GM19468 (cell line): ENCODE measurements around the gene IL22RA2.
A peak's percentile ranks its signal among the peaks of the same experiment; 100 is the strongest.
"Not testable (repeated sequence)": the region's sequence is repeated elsewhere in the genome, so short reads cannot be mapped to it uniquely, and the experiment has no call there.

ENCODE experiments used
- ATAC-seq: cut with Tn5 transposase; IDR thresholded peaks from one replicate; pipeline ENCODE4 v1.9.1; 2021; ENCODE audit warnings: mild to moderate bottlenecking, moderate library complexity, moderate number of reproducible peaks; ENCODE audit not compliant: unreplicated experiment; ENCODE audit errors: extremely low read depth

The IL22RA2 gene

DNA sequence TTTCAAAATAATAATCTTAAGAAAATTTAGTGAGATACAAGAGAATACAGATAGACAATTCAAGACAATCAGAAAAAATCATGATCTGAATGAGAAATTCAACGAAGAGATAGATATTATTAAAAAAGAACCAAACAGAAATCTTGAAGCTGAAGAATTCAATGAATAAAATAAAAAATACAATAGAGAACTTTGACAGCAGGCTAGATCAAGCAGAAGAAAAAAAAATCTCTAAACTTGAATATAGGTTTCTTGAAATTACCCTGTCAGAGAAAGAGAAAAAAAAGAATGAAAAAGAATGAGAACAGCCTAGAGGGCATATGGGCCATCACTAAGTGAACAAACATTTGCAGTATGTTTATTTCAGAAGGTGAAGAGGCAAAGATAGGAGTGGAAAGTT lies 39.0 kb downstream of the IL22RA2 start:
- ATAC-seq = no peak

DNA sequence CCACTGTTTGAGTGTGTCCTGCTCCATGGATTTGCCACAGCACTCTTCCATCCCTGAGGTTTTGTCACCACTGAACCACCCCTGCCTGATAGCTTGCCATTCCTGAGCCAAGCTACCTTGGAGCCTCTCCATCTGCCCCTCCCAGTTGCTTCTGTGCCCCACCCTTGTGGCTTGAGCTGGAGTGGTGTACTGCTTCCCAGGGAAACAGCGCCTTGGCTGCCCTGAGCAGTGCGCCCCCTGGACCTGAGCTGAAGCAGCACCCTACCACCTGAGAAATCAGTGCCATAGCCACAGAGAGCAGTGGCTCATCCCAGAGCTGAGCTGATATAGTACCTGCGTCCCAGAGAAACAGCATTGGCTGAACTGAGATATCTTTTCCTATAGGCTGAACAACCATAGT lies 40.3 kb downstream of the IL22RA2 start:
- ATAC-seq = no peak

DNA sequence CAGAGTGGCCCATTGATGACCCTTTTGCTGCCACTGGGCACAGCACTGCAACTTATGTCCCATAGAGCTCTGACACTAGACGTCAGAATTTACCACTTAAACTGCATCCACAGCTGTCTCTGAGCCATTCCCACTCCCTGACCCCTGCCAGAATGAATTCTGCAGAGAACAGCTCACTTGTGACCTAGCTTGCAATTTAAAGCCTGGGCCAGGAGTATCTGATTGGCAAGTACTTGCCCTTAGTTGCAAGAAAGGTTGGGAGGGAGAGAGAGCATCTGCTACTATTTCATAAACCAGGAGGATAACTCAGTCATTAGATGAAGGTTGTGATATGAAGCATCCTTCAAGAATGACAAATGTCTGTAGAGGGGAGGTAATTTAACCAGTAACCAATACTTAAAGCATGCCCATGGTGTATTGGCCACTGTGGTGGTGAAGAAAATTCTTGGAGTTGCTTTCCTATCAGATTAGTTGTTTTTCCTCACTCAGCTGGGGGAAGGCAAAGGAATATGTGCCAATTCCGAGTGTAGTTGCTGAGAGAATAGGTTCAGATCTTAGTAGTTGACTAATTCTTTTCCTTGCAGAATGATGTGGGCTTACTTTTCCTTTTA lies 46.5 kb downstream of the IL22RA2 start:
- no peak for ATAC-seq

GRCh38 chr6:137123078-137123477 lies 50.4 kb downstream of the IL22RA2 start:
- no peak for ATAC-seq

GRCh38 chr6:137122612-137123011 lies 50.8 kb downstream of the IL22RA2 start:
- ATAC-seq = no peak

DNA sequence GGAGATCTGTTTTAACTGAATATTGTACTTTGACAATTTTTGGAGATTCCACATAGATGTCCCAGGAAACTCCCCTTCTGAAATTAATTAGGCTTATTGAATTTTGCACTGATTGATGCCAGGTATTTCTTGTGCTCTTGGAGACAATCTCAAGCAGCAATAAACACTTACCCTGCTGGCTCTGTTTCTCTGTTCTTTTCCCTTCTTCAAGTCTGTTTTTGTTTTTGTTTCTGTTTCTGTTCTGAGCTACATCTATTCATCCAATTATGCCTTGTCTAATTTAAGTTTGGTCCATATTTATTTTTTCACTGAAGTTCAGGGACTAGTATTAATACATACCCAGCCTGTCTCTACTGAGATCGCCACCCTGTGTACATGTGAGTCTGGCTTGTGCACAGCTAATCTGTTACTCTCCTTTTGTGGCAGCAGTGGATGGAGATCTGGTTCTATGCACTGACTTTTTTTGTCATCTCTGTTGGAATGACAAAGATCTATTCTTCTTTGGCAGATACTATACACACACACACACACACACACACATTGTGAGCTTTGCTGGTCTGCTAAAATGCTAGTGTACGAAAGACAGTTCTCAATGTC lies 51.9 kb downstream of the IL22RA2 start:
- no peak for ATAC-seq

DNA sequence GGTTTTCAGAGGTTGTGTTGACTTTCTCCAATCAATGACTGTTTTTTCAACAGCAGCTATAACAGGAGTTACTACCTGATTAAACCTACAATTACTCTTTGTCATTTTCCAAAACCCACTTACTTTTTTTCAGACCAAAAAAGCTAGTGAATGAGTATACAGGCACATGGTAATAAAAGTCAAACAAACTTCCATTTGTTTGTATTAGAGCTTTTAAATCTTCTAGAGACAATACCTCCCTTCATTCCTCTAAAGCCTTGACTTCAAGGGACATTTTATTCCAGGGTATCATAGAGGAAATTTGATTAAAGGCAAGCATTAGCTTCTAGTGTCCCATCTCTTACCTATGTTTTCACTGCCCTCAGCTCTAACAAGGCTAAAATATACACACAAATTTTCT lies 52.7 kb downstream of the IL22RA2 start:
- ATAC-seq = no peak

DNA sequence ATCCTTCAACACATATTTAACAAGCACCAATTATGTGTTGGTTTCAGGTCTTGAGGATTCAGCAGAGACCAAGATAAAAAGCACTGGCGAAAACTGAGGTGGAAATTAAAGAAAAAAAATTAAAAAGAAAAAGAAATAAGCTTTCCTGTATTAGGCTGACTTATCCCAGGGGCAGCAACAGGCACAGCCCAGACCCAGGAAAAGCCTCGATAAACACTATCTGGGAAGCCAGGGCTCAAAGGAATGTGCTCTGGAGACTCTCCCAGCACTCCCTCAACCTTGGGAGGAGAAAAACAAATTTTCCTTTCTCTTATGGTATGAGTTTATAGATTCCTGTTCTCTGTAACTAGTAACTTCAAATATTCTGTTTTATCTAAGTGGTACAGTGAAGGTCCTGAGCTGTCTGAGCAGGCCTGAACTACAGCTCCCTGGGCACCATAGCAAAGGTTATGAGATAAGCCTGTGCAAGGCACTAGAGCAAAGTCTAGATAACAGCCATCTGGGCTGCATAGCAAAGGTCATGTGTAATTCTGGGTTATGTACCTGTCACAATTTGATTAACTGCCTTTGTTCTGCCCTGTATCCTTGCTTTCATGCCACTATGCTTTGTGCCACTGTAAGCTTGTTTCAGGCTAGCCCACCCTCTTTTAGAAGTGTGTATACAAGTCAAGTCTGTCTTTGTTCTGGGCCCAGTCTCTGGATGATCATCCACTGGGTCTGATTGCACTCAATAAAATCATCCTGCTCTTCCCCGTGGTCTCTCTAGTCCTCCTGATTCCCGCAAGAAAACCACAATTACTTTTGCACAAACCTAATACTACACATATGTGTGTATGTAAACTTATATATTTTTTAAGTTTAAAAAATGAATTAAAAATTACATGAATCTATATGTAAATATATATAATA lies 54.0 kb downstream of the IL22RA2 start:
- ATAC-seq = no peak

- no peak for ATAC-seq
These were observed 55.9 kb downstream of the IL22RA2 start for GRCh38 chr6:137117581-137117980.

GRCh38 chr6:137116807-137117206 lies 56.6 kb downstream of the IL22RA2 start:
- no peak for ATAC-seq

GRCh38 chr6:137115658-137116057 lies 57.8 kb downstream of the IL22RA2 start:
- no peak for ATAC-seq

- ATAC-seq = no peak
These were observed 61.4 kb downstream of the IL22RA2 start for GRCh38 chr6:137112067-137112355.

- ATAC-seq = no peak
These were observed 62.0 kb downstream of the IL22RA2 start for GRCh38 chr6:137111296-137112066.

- no peak for ATAC-seq
These were observed 65.7 kb downstream of the IL22RA2 start for GRCh38 chr6:137107767-137108105.

DNA sequence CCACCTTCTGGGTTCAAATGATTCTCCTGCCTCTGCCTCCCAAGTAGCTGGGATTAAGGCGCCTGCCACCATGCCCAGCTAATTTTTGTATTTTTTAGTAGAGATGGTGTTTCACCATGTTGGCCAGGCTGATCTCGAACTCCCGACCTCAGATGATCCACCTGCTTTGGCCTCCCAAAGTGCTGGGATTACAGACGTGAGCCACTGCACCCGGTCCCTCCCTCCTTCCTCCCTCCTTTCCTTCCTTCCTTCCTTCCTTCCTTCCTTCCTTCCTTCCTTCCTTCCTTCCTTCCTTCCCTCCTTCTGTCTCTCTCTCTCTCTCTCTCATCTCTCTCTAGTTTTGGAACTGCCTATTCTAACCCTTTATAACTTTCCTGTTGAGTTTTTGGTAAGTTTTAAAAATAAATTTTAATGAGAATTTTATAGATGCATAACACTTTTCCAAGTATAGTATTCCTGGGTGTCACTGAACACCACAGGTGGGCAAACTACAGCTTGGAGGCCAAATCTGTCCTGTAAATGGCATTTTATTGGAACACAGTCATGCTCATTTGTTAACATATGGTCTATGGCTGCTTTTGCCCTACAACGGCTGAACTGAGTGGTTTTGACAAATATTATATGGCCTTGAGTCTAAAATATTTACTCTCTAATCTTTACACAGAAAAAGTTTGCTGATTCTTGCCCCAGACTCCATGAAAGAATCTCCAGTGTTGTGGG lies 66.2 kb downstream of the IL22RA2 start:
- not testable (repeated sequence) for ATAC-seq

- no peak for ATAC-seq
These were observed 67.3 kb downstream of the IL22RA2 start for GRCh38 chr6:137106183-137106582.

GRCh38 chr6:137105375-137105774 lies 68.1 kb downstream of the IL22RA2 start:
- ATAC-seq = no peak

- ATAC-seq = no peak
These were observed 68.5 kb downstream of the IL22RA2 start for GRCh38 chr6:137104926-137105325.

GRCh38 chr6:137102851-137103492 lies 70.5 kb downstream of the IL22RA2 start:
- peak; percentile 83 for ATAC-seq
